ENCODE measurements around the gene GPC6.

Gene GPC6

DNA sequence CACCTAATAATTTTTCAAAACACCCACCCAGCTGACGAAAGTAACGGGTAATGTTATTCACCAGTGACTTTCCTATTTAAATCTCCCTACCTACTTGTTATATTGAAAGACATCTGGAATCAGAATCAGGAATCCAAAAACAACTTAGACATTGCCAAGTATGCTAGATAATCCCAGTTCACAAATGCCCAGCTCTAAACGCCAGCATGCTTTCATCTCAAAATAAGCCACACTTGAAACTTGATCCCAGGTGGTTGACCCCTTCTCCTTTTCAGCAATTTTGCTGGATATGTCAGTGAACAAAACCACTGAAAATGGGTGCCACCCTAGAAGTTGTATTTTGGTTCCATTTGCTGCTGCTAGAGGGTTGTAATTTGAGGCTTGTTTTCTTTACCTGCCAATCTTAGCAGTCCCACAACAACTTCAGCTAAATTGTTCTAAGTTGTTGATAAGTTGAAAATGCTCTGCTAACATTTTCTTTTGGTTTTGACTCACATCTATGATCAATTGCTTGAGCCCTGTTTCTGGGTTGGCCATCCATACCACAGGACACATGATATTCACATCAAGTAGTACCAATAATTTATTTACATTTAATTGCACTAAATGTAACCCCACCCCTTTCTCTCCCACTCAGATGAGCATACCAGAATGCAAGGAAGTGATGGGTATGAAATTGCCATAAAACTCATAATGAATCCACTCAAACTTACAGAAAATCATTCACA lies 1186.4 kb downstream of the GPC6 start:
- no peak for DNase-seq (ENCODE audit: low read depth)

DNA sequence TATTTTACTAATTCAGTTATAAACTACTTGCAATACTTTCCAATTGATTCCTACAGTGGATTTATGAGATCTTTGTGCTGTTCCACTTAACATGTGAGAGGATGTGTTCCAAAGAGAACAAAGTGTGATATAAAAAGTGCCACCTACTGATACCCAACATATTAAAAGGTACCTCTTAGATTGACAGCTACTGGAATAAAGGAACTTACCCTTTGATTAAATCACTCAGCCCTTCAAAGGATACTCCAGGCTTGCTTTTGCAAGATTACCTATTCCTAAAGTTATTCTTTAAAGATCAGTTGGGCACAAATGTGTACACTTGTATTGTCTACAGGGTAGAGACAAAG lies 1187.0 kb downstream of the GPC6 start:
- no peak for DNase-seq (ENCODE audit: low read depth)

DNA sequence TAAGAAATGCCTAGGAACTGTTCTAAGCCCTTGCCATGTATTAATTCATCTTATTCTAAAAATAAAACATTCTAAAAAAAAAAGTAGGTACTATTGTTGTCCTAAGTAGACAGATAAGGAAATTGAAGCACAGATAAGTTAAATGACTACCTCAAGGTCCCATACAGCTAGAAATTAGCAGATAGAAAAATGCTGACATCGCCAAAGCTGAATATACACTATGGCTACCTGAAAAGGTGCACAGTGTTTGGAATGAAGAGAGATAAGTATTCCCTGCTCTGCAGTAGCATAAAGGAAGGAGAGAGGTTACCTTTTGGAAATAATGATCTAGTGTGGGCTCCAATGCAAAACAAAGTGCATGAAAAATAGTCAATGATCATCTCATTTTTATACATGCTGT lies 1187.5 kb downstream of the GPC6 start:
- DNase-seq (ENCODE audit: low read depth), result no peak

DNA sequence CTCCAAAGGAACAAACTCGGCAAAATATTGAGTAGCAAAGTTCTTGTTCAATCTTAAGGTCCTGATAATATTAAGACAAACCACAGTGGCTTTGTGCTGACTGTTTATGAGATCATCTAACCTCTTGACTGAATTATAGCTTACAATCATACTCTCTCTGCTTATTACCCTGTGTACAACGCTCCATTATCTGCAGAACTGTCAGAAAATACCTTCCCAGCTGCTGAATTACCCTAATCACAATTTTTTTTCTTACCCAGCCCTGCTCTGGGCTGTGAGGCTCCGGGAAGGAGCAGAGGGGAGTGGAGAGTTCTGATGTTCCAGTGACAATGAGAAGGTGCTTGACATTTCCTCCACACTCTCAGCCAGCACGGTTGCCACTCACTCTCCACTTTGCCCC lies 1188.1 kb downstream of the GPC6 start:
- DNase-seq (ENCODE audit: low read depth), result no peak

DNA sequence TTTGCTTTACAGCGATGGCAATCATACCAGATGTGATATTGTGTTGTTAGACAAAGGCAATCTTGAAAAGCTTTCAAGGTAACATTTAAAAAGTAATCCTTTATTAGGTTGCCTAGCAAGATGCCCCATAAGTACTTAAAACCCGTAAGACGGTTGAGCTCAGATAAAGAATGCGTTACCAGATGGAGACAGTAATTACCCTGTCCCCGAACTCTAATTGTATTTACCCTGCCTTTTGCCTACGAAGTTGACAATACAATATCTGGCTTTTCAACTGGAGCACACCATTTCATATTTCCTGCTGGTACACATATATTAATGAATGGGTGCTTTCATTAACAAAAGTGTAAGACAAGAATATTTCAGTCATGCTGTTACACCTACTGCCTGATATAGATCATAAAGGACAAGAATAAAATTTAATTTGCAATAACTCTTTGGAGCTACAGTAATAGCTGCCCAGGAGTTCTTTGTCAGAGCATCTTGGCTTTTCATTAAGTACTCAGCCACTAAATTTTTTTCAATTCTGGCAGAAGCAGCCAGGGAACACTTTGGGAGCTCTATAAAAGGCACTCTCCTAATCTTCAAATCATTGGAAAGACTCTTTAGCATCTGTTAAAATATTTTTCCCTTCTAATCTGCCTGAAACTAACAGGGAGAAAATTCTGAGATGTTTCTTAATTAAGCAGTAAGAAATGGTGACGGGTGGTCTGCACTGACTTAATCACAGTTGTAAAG lies 1189.1 kb downstream of the GPC6 start:
- DNase-seq (ENCODE audit: low read depth), result no peak

DNA sequence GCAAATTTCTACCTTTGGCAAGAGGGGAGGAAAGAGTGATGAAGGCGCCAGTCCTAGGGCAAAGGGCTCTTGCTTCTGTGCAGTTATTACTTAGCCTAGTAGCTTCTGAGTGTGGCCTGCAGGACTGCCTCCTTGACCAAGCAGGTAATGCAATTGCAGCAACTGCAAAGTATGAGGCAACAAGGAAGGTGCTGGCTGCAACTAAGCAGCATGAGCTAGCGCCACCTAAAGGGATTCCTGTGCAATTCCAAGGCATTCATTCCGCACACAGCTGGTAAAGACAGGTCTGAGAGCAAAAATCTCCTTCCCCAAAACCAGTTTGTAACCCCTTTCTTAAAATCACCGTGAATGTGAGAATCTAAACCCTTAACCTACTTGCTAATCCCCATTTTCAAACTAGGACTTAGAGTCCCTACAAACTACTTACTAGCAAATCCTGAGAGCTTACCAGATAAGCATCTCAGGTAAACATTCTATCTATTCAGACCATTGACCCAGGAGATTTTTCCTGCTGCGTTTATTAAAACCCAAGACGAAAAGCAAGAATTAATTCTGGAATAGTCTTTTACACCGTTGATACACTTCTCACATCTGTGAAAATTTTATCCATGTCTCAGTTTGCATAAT lies 1190.0 kb downstream of the GPC6 start:
- no peak for DNase-seq (ENCODE audit: low read depth)

DNA sequence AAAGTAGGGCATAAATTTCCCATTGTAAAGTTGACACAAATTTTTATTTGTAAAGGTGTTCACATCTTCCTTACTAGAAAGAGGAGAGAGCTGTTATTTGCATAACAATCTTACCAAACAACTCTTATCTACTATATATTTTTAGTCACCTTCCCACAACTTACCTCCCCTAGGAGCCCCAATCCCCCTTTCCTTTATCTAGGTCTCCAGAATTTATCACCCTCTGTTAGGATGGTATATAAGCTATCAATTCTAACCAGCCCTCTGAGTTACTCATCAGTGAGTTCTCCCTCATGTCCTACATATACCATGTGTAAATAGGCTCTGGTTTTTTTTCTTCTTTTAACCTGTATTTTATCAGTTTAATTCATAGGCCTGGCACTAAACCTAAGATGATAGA lies 1190.7 kb downstream of the GPC6 start:
- DNase-seq (ENCODE audit: low read depth), result no peak

DNA sequence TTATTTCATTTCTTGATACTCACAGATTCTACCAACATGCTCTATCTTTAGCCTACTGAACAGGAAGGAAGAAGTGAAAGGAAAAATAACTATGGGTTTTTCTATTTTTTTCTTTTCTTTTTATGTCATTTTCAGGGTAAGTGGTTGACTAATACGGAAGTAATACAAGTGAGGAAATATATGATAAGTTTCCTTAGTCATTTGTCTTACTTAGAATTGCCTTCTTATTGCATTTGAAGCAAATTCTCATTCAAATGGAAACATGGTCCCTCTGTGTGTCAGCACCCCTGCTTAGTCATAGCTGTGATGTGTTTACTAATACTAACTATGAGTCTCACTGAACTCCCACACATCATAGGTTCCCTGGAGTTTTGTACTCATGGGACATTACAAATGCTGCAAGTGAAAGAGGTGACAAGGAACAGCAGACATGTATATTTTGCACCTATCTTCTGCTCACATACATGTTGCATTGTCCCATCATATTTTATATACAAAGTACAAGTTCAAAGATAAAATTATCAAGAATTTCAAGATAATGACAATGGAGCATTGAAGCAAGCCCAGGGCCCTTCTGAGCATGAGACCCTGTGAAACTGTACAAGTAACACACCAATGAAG lies 1192.8 kb downstream of the GPC6 start:
- no peak for DNase-seq (ENCODE audit: low read depth)

DNA sequence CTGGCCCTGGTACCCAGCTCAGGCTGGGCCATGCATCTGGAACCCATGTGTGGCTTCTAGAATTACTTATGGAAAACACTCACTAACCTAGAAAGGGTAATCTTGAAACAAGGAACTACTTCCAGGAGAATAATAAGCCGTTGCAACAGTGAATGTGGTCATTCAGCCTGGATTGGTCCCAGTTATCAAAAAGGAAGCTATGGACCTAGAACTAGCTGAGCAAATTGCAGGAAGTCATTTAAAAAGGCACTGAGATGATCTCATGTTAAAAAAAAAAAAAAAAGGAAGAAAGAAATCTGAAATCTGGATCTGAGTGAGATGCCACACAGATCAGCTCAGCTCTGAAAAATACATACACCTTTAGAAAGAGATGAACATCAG lies 1193.3 kb downstream of the GPC6 start:
- no peak for DNase-seq (ENCODE audit: low read depth)

DNA sequence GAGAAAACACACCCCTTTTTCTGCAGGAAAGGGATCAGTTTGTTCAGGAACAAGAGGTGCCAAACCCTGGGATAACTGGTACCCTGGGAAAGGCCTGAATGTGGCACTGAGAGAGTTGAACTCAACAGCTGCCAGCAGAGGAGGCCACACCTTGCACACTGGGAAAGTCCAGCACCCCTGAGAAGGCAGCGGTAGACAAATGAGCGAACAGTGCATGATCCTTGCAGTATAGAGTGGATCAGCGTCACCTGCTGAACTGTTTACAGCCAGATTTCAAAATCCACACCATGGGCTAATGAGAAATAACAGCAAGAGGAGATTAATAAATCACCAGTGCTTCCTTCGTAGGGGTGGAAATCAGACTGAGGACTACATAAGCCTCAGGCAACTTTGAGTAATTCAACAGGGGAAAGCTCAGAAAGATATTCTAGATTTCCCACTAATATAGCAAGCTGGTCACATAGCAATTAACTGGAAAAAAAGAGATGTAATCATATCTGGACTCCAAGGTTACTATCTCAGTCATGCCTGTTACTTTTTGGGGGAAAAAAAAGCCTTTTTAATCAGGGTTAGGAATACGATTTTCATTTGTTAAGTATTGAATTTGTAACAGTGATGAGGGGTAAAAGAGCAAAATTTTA lies 1200.8 kb downstream of the GPC6 start:
- no peak for DNase-seq (ENCODE audit: low read depth)

DNA sequence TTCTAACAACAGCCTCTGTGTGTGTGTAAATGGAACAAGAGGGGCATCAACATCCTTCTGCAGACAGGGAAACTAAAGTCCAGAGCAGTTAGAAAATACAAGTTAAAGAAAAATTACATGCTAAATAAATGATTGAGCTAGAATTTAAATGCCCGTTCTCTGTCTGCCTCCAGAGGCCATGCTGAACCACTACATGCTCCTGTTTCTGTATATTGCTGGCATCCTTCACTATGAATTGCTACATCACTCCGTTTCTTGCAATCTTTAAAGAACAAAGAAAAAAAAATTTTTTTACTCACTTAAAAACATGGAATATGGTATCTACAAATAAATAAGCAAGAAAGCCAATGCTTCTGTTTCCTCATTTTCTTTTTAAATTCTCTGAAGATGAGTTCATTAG lies 1205.0 kb downstream of the GPC6 start:
- no peak for DNase-seq (ENCODE audit: low read depth)

DNA sequence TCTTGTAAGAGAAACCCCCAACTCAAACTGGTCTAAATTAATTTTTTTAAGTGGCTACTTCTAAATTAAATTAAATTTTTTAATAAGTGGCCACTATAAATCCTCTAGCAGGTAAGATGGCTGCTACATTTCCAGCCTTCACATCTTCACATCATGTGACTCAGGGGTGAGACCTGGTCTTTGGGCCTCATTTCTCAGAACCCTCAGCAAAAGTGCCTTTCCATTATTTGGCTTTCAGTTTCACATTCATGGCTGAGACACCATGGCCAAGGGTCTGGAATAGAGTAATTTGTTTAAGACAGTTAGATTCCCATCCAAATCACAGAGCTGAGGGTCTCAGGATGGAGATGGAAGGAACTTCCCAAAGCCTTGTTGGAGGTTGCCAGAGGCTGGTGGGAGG lies 1205.4 kb downstream of the GPC6 start:
- no peak for DNase-seq (ENCODE audit: low read depth)

DNA sequence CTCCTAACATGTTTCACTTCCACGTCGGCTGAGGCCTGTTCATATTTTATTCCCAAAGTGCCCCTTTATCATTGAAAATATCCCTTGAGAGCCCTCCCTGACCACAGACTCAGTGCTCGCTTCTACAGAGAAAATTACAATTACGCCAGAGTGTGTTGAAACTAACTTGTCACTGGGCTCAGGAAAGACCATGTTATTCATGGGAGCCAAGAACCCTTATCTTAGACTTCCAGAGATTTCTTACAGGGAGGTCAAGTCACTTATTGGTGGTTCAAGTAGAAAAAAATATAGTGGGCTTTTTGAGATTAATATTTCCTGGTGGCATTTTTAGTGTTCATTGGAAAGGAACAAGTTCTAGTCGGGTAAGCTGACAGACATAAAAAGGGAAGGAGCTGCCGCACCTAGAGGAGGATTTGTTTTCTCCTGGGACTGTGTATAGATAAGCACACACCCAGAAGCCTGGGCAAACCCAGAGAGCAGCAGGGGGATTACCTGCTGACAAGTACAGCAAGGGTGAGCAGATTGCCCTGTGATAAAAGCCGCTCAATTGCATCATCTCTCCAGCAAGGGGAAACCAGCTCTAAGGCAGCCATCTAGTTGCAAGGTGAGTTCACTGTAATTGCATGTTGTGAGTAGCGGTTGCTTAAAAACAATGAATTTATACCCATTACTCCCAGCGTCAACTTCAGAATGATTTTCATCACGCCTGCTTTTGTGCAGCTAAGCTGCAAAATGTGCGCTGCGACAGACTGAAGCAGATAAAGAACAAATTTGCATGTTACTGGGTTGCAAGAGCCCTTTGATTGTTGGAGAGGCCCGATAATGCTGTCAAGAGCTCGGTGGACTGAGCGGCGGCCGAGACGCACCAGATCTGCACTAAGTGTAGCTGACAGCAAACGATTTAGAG lies 1206.7 kb downstream of the GPC6 start:
- no peak for DNase-seq (ENCODE audit: low read depth)

DNA sequence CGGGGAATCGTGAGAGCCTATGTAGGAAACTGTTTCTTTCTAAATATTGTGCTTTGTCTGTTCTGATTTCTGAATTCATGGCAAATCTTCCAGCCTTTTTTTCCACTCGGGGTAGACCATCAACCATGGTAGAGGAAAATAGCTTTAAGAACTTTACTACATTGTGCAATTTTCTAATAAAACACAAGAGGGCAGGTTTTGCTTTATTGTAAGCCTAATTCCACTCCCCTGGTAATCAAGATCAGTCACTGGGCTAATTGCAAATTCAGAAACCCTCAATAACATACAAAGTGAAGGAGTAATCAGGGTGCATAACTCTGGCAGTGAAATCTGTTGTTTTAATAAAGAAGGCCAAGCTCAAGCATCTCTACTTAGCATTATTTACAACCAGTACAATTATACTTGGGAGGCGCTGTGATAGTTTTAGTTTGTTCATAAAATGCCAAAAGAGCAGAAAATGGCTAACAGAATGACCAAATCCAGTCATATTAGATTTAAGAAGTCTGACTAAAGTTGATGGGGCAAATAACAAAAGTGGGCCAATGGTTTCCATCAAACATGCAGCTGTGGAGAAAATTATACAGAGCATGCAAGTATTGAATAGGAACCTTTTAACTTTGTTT lies 1209.1 kb downstream of the GPC6 start:
- peak; percentile 17 for DNase-seq (ENCODE audit: low read depth)

DNA sequence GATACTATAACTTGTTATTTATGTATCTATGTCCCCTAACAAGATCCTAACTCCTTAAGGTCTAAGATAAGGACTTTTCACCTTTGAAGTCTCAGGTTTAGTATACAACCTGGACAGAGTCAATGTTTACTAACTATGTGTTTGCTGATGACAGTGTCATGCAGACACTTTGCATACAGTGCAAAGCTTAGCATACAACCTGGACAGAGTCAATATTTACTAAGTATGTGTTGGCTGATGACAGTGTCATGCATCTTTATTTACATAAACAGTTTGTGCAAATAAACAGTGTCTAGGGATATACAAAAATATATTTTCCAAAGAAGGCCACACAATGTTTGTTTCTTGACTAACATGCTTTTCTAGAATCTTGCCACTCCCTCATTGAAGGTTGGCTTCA lies 1218.2 kb downstream of the GPC6 start:
- no peak for DNase-seq (ENCODE audit: low read depth)

DNA sequence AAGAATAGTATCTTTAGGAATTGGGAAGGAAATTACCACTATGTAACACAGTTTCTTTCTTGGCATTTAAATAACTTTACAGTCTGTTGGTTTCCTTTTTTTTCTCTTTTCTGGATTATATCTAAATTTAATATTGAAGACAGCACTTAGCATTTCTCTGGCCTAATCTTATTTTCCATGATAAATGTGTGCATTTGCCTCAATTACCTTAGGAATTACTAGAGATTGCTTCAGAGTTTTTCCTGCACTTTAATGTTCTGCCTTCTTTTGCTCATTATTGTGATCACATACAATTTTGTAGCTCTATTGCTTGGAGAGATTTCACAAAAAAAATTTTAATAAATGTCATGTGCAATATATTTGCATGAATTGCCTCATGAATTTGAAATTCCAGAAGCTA lies 1227.7 kb downstream of the GPC6 start:
- DNase-seq (ENCODE audit: low read depth), result no peak

DNA sequence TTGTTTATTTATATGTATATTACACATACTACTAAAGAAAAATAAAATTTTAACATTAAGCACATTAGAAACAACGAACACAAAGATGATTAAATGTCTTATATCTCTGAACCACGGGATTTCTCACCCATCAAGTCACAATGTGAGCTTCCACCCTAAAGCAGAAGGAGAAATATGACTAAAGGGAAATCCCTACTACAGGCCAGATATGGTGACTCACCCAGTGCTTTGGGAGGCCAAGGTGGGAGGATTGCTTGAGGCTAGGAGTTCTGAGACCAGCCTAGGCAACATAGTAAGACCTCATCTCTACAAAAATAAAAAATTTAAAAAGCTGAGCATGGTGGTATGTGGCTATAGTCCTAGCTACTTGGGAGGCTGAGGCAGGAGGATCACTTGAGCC lies 1228.3 kb downstream of the GPC6 start:
- no peak for DNase-seq (ENCODE audit: low read depth)

DNA sequence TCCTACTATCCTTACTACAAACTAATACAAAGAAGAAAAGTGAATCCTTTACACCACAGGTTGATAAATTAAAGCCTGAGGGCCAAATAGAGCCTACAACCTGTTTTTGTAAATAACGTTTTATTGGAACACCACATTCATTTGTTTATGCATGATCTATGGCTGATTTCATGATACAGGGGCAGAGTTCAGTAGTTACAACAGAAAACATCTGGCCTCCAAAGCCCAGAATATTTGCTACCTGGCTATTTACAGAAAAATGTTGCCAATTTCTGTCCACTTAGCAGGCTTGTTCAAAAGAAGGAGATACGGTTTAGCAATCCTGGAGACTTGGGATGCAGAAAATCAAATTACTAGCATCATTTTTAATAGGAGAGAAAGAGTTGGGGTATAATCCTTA lies 1228.8 kb downstream of the GPC6 start:
- DNase-seq (ENCODE audit: low read depth), result no peak
